Occipital lobe (tissue), 2 donors: ENCODE data around the gene ESR1. TPM values are rescaled to one million over a fixed set of nuclear protein-coding genes. Genes with fewer than 3 reads are reported as not detected.
"Not testable (repeated sequence)": the region's sequence is repeated elsewhere in the genome, so short reads cannot be mapped to it uniquely, and the experiment has no call there.

Source experiments
- DNase-seq: peaks from one replicate; lab custom pipeline; 2025; lab: John Stamatoyannopoulos, UW
- total RNA-seq: library from RNA; depleted of rRNA; stranded (reverse); fragments of >200 nt; gene quantifications from one replicate; pipeline ENCODE4 v1.2.3, GENCODE V29; 2014

ESR1 gene
- total RNA-seq, 1 donor from 2014 or later = 0.16 TPM

- DNase-seq = no peak
Observed at GRCh38 chr6:152127432-152128165, 320.1 kb downstream of the ESR1 start.

DNA sequence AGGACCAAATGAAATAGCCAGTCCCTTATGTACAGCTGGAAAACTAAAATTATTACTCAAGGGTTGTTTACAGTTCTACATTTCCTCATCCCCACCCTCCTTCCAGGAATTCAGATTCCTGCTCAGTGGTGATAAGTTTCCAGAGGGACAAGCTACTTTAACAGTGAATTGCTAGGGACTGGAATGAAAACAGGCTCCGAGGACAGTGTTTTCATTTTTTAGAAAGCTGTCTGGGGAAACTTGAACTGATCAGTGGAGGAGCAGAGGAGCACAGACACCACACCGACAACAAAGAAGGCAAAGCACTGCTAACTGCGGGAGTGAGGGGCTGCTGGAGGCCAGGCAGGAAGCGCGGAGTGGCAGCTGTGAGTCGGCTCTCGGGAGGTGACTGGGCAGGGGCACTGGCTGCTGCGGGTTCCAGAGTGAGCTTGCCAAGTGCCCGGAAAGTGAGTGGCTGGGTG lies 322.2 kb downstream of the ESR1 start:
- no peak for DNase-seq

DNA sequence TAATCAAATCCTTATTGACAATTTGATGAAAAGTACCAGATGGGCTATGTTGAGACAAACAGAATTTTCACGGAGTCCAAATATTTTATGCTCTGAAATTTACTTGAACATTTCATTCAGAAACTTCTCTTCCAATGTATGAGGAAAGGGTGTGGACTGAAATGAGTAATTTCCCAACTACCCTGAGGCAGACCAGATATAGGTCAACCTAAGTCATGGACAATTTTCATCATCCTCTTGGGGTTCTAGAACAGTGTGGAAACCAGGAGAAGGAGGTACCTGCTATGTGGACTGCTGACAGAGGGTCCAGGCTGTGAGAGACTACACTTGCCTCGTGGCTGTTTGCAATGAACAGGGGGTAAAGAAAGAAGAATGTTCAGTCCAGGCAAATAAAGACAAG lies 323.0 kb downstream of the ESR1 start:
- no peak for DNase-seq

- no peak for DNase-seq
Observed at GRCh38 chr6:152135755-152136448, 328.4 kb downstream of the ESR1 start.

- no peak for DNase-seq
Observed at GRCh38 chr6:152136449-152136825, 329.0 kb downstream of the ESR1 start.

- not testable (repeated sequence) for DNase-seq
Observed at GRCh38 chr6:152138344-152138743, 330.9 kb downstream of the ESR1 start.

- no peak for DNase-seq
Observed at GRCh38 chr6:152142105-152142504, 334.6 kb downstream of the ESR1 start.

- DNase-seq = no peak
Observed at GRCh38 chr6:152143359-152143758, 335.9 kb downstream of the ESR1 start.

DNA sequence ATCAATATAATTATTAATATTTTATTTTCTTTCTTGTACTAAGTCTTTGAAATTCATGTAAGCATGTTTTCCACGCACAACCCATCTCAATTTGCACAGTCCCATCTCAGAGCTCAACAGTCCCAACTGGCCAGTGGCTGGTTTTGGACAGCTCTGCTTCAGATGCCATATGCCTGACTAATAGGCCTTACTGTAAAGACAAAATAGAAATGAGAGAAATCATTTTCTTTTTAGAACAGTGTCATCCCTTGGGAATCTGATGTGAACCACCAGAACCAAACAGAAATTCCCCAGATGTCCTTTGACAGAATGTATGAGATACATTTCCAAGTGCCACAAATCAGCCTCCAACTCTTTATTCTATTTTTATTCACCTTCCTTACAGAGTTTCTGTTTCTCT lies 338.9 kb downstream of the ESR1 start:
- DNase-seq = no peak

- DNase-seq = no peak
Observed at GRCh38 chr6:152147269-152147668, 339.8 kb downstream of the ESR1 start.

DNA sequence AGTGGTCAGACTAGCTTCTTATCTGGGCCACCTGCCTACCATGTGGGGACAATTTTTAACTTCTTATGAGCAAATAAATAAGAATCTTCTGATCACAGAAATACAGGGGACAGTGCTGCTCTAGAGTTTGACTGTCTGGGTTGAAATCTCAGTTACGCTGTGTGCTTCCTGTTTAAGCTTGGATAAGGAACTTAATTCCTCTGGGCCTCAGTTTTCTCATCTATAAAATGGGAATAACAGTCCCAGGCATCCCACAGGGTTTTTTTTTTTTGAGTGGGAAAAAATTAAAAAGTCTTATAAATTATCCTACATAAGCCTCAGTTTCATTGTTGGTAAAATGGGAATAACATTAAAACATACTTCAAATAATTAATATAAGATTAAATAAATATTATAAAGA lies 340.9 kb downstream of the ESR1 start:
- DNase-seq = no peak

GRCh38 chr6:152150196-152150595 lies 342.7 kb downstream of the ESR1 start:
- no peak for DNase-seq

- DNase-seq = no peak
Observed at GRCh38 chr6:152151920-152152319, 344.4 kb downstream of the ESR1 start.

DNA sequence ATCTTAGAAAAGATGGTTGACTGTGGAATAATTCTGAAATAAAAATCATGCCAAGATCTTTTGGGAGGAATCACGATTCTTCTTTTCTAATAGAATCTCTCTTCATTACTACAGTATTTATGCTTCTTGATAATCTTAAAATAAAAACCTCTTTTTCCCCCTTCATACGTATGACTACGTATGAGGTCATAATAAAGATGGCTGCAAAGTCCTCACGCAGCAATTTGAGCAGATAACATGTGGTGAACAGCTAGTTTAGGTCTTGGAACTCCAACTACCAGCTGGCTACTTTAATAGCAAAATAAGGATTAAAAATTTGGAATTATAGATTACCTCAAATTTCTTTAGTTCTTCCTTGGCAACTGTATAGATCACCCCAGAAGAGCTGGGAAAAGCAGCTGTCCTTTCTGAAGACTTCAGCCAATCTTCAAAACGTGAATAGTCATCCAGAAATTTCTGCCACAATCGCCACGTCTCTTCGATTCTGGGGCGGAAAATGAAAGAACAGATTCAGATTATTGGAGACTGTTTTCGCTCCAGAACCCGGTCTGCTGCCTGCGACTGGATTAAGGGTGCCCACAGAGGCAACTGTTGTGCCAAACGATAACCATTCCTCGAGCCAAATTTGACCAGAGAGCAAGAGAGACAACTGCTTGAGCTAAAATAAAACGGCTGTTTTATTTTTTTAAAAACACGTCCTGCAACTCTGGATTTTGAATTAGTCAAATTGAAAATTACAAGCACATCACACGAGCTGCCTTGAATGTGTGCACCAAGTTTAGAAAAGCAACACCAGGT lies 347.3 kb downstream of the ESR1 start:
- no peak for DNase-seq

- DNase-seq = no peak
Observed at GRCh38 chr6:152155792-152156191, 348.3 kb downstream of the ESR1 start.

GRCh38 chr6:152160346-152160745 lies 352.9 kb downstream of the ESR1 start:
- DNase-seq = no peak

DNA sequence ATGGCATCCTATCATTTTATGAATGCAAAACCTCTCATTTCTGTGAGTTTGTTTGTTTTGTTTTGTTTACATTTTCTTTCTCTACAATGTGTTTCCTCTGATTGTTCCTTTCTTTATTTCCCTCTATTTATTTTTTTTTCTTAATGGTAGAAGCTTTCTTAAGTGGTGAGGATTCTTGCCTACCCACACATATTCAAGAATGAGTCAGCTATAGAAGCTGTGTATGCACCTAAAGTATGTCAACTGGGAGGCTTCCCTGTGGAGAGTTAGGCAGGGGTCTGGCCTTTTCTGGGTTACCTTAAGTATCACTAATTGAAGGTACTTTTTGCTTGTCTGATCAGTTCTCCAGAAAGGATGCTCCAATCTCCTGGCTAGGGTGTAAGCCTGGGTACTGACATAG lies 354.0 kb downstream of the ESR1 start:
- no peak for DNase-seq

- DNase-seq = no peak
Observed at GRCh38 chr6:152164957-152165356, 357.5 kb downstream of the ESR1 start.

DNA sequence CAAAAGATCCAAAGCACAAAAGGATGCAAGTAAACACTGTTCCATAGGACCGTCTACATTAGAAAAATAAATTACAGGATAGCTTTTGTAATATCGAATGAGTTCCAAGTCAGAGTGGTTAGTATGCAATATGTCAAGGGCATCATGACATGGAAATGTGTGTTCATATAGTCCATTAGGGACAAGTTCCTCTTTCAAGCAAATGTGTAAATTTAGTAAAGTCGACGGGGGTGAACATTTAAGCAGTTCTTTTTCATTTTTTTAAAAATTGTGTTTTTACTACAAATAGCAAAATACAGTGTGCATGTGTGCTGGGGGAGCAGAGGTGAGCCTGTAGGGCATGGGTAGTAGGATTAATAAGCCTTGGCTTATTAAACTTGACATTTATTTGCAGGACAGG lies 359.0 kb downstream of the ESR1 start:
- DNase-seq = no peak

- DNase-seq = no peak
Observed at GRCh38 chr6:152166897-152167296, 359.4 kb downstream of the ESR1 start.

DNA sequence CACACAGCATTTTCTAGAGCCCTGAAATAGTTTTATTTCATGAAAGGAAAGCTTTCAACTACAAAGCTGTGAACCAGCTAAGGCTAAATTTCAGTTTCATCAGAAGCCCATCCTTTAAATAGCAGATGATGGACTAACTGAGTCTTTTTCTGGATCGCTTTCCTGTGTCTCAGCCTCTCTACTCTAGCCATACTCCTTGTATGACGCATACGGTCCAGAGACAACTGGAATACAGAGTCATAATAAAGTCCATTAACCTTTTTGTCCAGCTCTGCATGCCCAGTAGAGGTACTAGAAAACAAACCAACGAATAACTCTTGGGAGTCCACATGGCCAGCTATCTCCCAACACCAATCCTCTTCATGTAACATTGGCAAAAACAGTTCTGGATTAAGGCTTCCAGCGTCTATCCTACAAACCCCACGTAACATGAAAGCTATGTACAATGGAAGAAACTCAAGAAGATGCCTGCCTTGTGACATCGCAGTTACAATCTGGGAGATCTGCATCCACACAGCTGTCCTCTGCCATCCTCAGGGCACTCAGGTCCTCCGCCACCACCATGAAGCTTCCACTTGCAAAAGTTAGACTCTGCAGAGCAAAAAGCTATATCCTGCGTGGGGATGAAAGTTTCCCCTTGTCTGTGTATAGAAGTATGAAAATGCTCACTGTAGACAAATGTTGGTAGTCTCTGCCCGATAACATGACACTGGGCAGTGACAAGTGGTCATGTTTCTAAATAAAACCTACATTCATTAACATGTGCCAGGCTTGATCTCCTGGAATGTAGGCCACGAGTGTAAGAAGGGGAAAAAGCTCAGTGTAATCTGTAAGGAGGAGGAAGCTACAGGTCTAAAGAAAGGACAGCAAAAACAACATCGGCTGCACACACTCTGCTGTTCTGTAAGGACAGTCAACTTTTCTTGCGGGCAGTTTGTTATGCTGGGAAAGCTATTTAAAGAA lies 360.4 kb downstream of the ESR1 start:
- DNase-seq = no peak
